B cell (primary cell): ENCODE data around the gene PLBD2. TPM values are rescaled to one million over a fixed set of nuclear protein-coding genes. Genes with fewer than 3 reads are reported as not detected.

Experiments used
- ATAC-seq: fragments of 200-7000 bp; cut with Tn5 transposase; one replicate; pipeline ENCODE4 v1.10.0; 2021; ENCODE audit warnings: low read depth, mild to moderate bottlenecking, moderate number of reproducible peaks, moderate library complexity
- CTCF ChIA-PET: fragments of 350-600 bp; sonication (Branson Sonifier 250); formaldehyde crosslinking; loops from one replicate; lab custom pipeline; 2021; ENCODE audit warnings: antibody characterized with exemption, inconsistent platforms; lab: Charles Lee
- POLR2A ChIA-PET: fragments of 350-600 bp; sonication (Branson Sonifier 250); formaldehyde crosslinking; loops from one replicate; lab custom pipeline; 2021; ENCODE audit warnings: antibody characterized with exemption; lab: Charles Lee
- DNase-seq: peaks from one replicate; pipeline ENCODE4 v3.0.0; 2013
- H2AFZ ChIP-seq: 2 replicates; pipeline ENCODE4 v1.6.1; 2012; ENCODE audit warnings: mild to moderate bottlenecking, low read depth, low read length; ENCODE audit not compliant: insufficient read depth, poor library complexity, severe bottlenecking
- H3K27ac ChIP-seq, 2 donors: 1 replicate in 1 of 2; 2 replicates in 1 of 2; pipeline ENCODE4 v1.5.1; 2012 to 2013; ENCODE audit warnings: low read length in 2 of 2, mild to moderate bottlenecking in 2 of 2, moderate library complexity in 1 of 2
- H3K27me3 ChIP-seq, 4 experiments: fragments of 200-600 bp in 1 of 4; sonication (generic) in 1 of 4; replicated peaks in 1 of 4; 1 replicate in 2 of 4; 2 replicates in 2 of 4; pipeline versions ENCODE4 v1.6.1 to v1.7.0; 2013 to 2016; ENCODE audit warnings: low read length in 3 of 4, mild to moderate bottlenecking in 2 of 4, mixed read lengths in 1 of 4, moderate library complexity in 1 of 4; ENCODE audit not compliant: insufficient read depth in 4 of 4, control insufficient read depth in 3 of 4; ENCODE audit errors: control extremely low read depth in 1 of 4
- H3K36me3 ChIP-seq, 2 experiments: replicated peaks in 1 of 2; 1 replicate in 1 of 2; 2 replicates in 1 of 2; pipeline versions ENCODE4 v1.6.1 to v1.7.1; 2013; ENCODE audit warnings: low read length in 1 of 2; ENCODE audit not compliant: insufficient read depth in 2 of 2, control insufficient read depth in 1 of 2; ENCODE audit errors: control extremely low read depth in 1 of 2, extremely low read depth in 1 of 2
- H3K4me1 ChIP-seq, 2 donors: fragments of 200-600 bp in 1 of 2; sonication (generic) in 1 of 2; 1 replicate in 1 of 2; 2 replicates in 1 of 2; pipeline versions ENCODE4 v1.5.1 to v1.6.1; 2013 to 2017; ENCODE audit warnings: low read length in 2 of 2; ENCODE audit not compliant: control insufficient read depth in 2 of 2, insufficient read depth in 2 of 2
- H3K4me2 ChIP-seq: replicated peaks from 2 replicates; pipeline ENCODE3; 2012; ENCODE audit warnings: mild to moderate bottlenecking, low read depth, low read length; ENCODE audit not compliant: poor library complexity, severe bottlenecking
- H3K4me3 ChIP-seq, 5 experiments: fragments of 200-600 bp in 1 of 5; sonication (generic) in 1 of 5; 1 replicate in 3 of 5; 2 replicates in 2 of 5; pipeline versions ENCODE4 v1.5.1 to v1.7.0; 2011 to 2016; ENCODE audit warnings: low read length in 4 of 5, mild to moderate bottlenecking in 4 of 5, low read depth in 2 of 5, control low read depth in 1 of 5, moderate library complexity in 1 of 5; ENCODE audit not compliant: insufficient read depth in 1 of 5; ENCODE audit errors: control extremely low read depth in 1 of 5, extremely low read depth in 1 of 5
- H3K79me2 ChIP-seq: fragments of 200-600 bp; sonication (generic); one replicate; pipeline ENCODE4 v1.6.0; 2016; ENCODE audit warnings: low read length; ENCODE audit not compliant: control insufficient read depth, insufficient read depth
- H3K9ac ChIP-seq: fragments of 200-600 bp; sonication (generic); 2 replicates; pipeline ENCODE4 v1.6.1; 2017; ENCODE audit warnings: mild to moderate bottlenecking, low read length, moderate library complexity
- H3K9me3 ChIP-seq, 3 donors: one replicate each; pipeline versions ENCODE4 v1.6.1 to v1.7.1; 2013; ENCODE audit warnings: low read length in 2 of 3; ENCODE audit not compliant: control insufficient read depth in 2 of 3, insufficient read depth in 1 of 3; ENCODE audit errors: control extremely low read depth in 1 of 3
- H4K20me1 ChIP-seq: 2 replicates; pipeline ENCODE4 v1.6.0; 2012; ENCODE audit warnings: mild to moderate bottlenecking, low read length; ENCODE audit not compliant: insufficient read depth, control insufficient read depth, poor library complexity, severe bottlenecking
- H3K27ac Mint-ChIP-seq: one replicate; pipeline ENCODE4 v1.8.0; 2021; ENCODE audit warnings: mixed read lengths
- H3K27me3 Mint-ChIP-seq: one replicate; pipeline ENCODE4 v1.8.0; 2021; ENCODE audit warnings: mixed read lengths
- H3K4me1 Mint-ChIP-seq: one replicate; pipeline ENCODE4 v1.8.0; 2021; ENCODE audit warnings: mixed read lengths
- H3K4me3 Mint-ChIP-seq: one replicate; pipeline ENCODE4 v1.8.0; 2021; ENCODE audit warnings: mixed read lengths
- H3K9me3 Mint-ChIP-seq: one replicate; pipeline ENCODE4 v1.8.0; 2022; ENCODE audit warnings: mixed read lengths; ENCODE audit not compliant: insufficient read depth
- CTCF ChIP-seq: fragments of 200-600 bp; IDR thresholded peaks from one replicate; pipeline ENCODE4 v1.8.0; 2022; ENCODE audit warnings: antibody characterized with exemption, mild to moderate bottlenecking
- EZH2 ChIP-seq: IDR thresholded peaks from 2 replicates; pipeline ENCODE4 v1.6.1; 2012; ENCODE audit warnings: borderline replicate concordance, low read depth, mild to moderate bottlenecking, moderate library complexity, low read length; ENCODE audit not compliant: insufficient read depth, poor library complexity, severe bottlenecking
- WGBS: methylation state at CpG from one replicate; pipeline ENCODE4 v1.1.5; 2013; ENCODE audit warnings: missing lambda C conversion rate; ENCODE audit not compliant: insufficient coverage; 5-methylcytosine and 5-hydroxymethylcytosine counted together
- intact Hi-C: fragments of 100-400 bp; cut with micrococcal nuclease; formaldehyde crosslinking; loops from one replicate; pipeline ENCODE4 v1.10.0; 2022
- polyA plus RNA-seq: library from polyadenylated mRNA; depleted of rRNA; stranded (reverse); fragments of >200 nt; gene quantifications from 2 replicates; pipeline ENCODE4 v1.2.3, GENCODE V29; 2012
- total RNA-seq, 2 donors: library from RNA; stranded (reverse); fragments of 120-200 nt in 1 of 2; gene quantifications; 1 replicate in 1 of 2; 2 replicates in 1 of 2; pipeline versions ENCODE4 v1.2.3 to v1.2.4, GENCODE V29; 2013 to 2022

PLBD2 gene
- total and polyA plus RNA-seq, 2 donors (not counting 1 experiment from before 2014, with no cell fraction given), result 2.9 to 11.6 TPM

- POLR2A ChIA-PET, result interaction anchor here (0.6 kb wide), 1 partner anchor 220 kb away, joined by 6 read pairs; no protein-coding TSS in a partner anchor
These were observed 12.7 kb downstream of the PLBD2 start for GRCh38 chr12:113370923-113371682.

More at GRCh38 chr12:113370923-113371682, 12.7 kb downstream of the PLBD2 start:
- no peaks in the 10 kb centered on the region for H3K27me3 Mint-ChIP-seq
- H3K9me3 Mint-ChIP-seq, result no peaks in the 10 kb centered on the region
- Histone ChIP-seq H3K79me2 (no peaks in the 10 kb centered on the region), H2AFZ (no peak overlapping the region), H4K20me1 (no peaks in the 10 kb centered on the region), H3K27me3 (no peaks in the 10 kb centered on the region), H3K4me1 (peaks cover 0 to 7% of the 10 kb centered on the region in 2 donors), H3K9ac (no peak overlapping the region), H3K9me3 (peaks cover 0 to 3% (median 0%) of the 10 kb centered on the region in 3 donors), H3K4me2 (no peak overlapping the region), H3K36me3 (peaks cover 0 to 11% of the 10 kb centered on the region in 2 experiments), H3K27ac (no peak overlapping the region), H3K4me3 (no peak overlapping the region)
- no peak overlapping the region for H3K4me3 Mint-ChIP-seq
- CTCF ChIA-PET, result interaction anchor here (1.5 kb wide), 1 partner anchor 9 kb away, joined by 3 read pairs; no protein-coding TSS in a partner anchor
- TF ChIP-seq EZH2 (no peak), CTCF (no peak)
- peaks cover 9% of the 10 kb centered on the region for H3K4me1 Mint-ChIP-seq
- 59% methylated on average over 4 of the region's 7 CpGs for WGBS
- intact Hi-C loops, result no loop called here
- no peak overlapping the region for H3K27ac Mint-ChIP-seq
- no peak for ATAC-seq
- no peak for DNase-seq
